ENCODE results near the gene KRT80.

The KRT80 gene

GRCh38 chr12:52227606-52228166 is 35.9 kb upstream of the KRT80 start:
- H3K4ac ChIP-seq (ENCODE audit: low read depth, low read length), result no peak overlapping the region
- no peak overlapping the region for H3K9ac ChIP-seq (ENCODE audit: low read length)
- H3K14ac ChIP-seq (ENCODE audit: low read length), result no peak overlapping the region
- H3K27me3 ChIP-seq (ENCODE audit: insufficient read depth, low read length), result no peaks in the 10 kb centered on the region
- no peak overlapping the region for H3K27ac ChIP-seq (ENCODE audit: low read depth, low read length)
- no peaks in the 10 kb centered on the region for H3K9me3 ChIP-seq (ENCODE audit: insufficient read depth, low read depth, low read length)
- H3K18ac ChIP-seq (ENCODE audit: low read length), result no peak overlapping the region
- H3K4me2 ChIP-seq (ENCODE audit: low read length), result no peak overlapping the region
- H3K4me1 ChIP-seq (ENCODE audit: control insufficient read depth in 1 of 2, insufficient read depth in 2 of 2, low read length in 2 of 2), result peaks cover 35 to 40% of the 10 kb centered on the region in 2 experiments
- DNase-seq, result no peak
- H2BK5ac ChIP-seq (ENCODE audit: low read depth, low read length, poor library complexity), result no peak overlapping the region
- WGBS (ENCODE audit: extremely low coverage, insufficient coverage, insufficient read length), result no CpG with 5 or more reads among the region's 5 CpGs
- no peak overlapping the region for H2BK12ac ChIP-seq (ENCODE audit: low read length)
- no peaks in the 10 kb centered on the region for H3K36me3 ChIP-seq (ENCODE audit: control insufficient read depth in 1 of 2, insufficient read depth in 2 of 2, low read length in 2 of 2)
- no peak overlapping the region for H2BK120ac ChIP-seq (ENCODE audit: insufficient read depth, low read length, poor library complexity)
- H3K79me2 ChIP-seq (ENCODE audit: control insufficient read depth, insufficient read depth, low read length, poor library complexity), result peaks cover 10% of the 10 kb centered on the region
- H3K23ac ChIP-seq (ENCODE audit: low read length), result no peak overlapping the region
- H4K8ac ChIP-seq (ENCODE audit: low read depth, low read length), result no peak overlapping the region
- no peak overlapping the region for H2AFZ ChIP-seq (ENCODE audit: insufficient read depth, low read length, poor library complexity)
- H4K91ac ChIP-seq (ENCODE audit: low read depth, low read length), result no peak overlapping the region
- no peak overlapping the region for H2AK5ac ChIP-seq (ENCODE audit: low read length)
- peaks cover 35% of the 10 kb centered on the region for H3K79me1 ChIP-seq (ENCODE audit: low read length)
- H4K12ac ChIP-seq (ENCODE audit: low read depth, low read length), result no peak overlapping the region
- no peak overlapping the region for H3K4me3 ChIP-seq (ENCODE audit: low read depth, low read length)

GRCh38 chr12:52226446-52226845 is 34.6 kb upstream of the KRT80 start:
- no peak overlapping the region for H3K4me3 ChIP-seq (ENCODE audit: low read depth, low read length)
- H3K27ac ChIP-seq (ENCODE audit: low read depth, low read length), result no peak overlapping the region
- H2BK120ac ChIP-seq (ENCODE audit: insufficient read depth, low read length, poor library complexity), result no peak overlapping the region
- H2AK5ac ChIP-seq (ENCODE audit: low read length), result no peak overlapping the region
- no peak overlapping the region for H3K18ac ChIP-seq (ENCODE audit: low read length)
- no peak overlapping the region for H3K4ac ChIP-seq (ENCODE audit: low read depth, low read length)
- no peaks in the 10 kb centered on the region for H3K36me3 ChIP-seq (ENCODE audit: control insufficient read depth in 1 of 2, insufficient read depth in 2 of 2, low read length in 2 of 2)
- no peak overlapping the region for H2AFZ ChIP-seq (ENCODE audit: insufficient read depth, low read length, poor library complexity)
- no peak overlapping the region for H3K4me2 ChIP-seq (ENCODE audit: low read length)
- no peak overlapping the region for H4K8ac ChIP-seq (ENCODE audit: low read depth, low read length)
- H4K12ac ChIP-seq (ENCODE audit: low read depth, low read length), result no peak overlapping the region
- no peak overlapping the region for H3K14ac ChIP-seq (ENCODE audit: low read length)
- no peak overlapping the region for H4K91ac ChIP-seq (ENCODE audit: low read depth, low read length)
- H2BK12ac ChIP-seq (ENCODE audit: low read length), result no peak overlapping the region
- no peaks in the 10 kb centered on the region for H3K27me3 ChIP-seq (ENCODE audit: insufficient read depth, low read length)
- no peaks in the 10 kb centered on the region for H3K9me3 ChIP-seq (ENCODE audit: insufficient read depth, low read depth, low read length)
- H3K79me1 ChIP-seq (ENCODE audit: low read length), result peaks cover 23% of the 10 kb centered on the region
- no peak overlapping the region for H2BK5ac ChIP-seq (ENCODE audit: low read depth, low read length, poor library complexity)
- no CpG with 5 or more reads among the region's 4 CpGs for WGBS (ENCODE audit: extremely low coverage, insufficient coverage, insufficient read length)
- no peak for DNase-seq
- peaks cover 5% of the 10 kb centered on the region for H3K79me2 ChIP-seq (ENCODE audit: control insufficient read depth, insufficient read depth, low read length, poor library complexity)
- H3K4me1 ChIP-seq (ENCODE audit: control insufficient read depth in 1 of 2, insufficient read depth in 2 of 2, low read length in 2 of 2), result peaks cover 28 to 32% of the 10 kb centered on the region in 2 experiments
- no peak overlapping the region for H3K23ac ChIP-seq (ENCODE audit: low read length)
- H3K9ac ChIP-seq (ENCODE audit: low read length), result no peak overlapping the region

GRCh38 chr12:52225752-52226151 is 33.9 kb upstream of the KRT80 start:
- H3K79me2 ChIP-seq (ENCODE audit: control insufficient read depth, insufficient read depth, low read length, poor library complexity), result peaks cover 2% of the 10 kb centered on the region
- no peak overlapping the region for H3K23ac ChIP-seq (ENCODE audit: low read length)
- no peak overlapping the region for H3K27ac ChIP-seq (ENCODE audit: low read depth, low read length)
- H2BK5ac ChIP-seq (ENCODE audit: low read depth, low read length, poor library complexity), result no peak overlapping the region
- H3K9me3 ChIP-seq (ENCODE audit: insufficient read depth, low read depth, low read length), result no peaks in the 10 kb centered on the region
- H3K79me1 ChIP-seq (ENCODE audit: low read length), result peaks cover 18% of the 10 kb centered on the region
- DNase-seq, result no peak
- no CpG with 5 or more reads among the region's 4 CpGs for WGBS (ENCODE audit: extremely low coverage, insufficient coverage, insufficient read length)
- H2AK5ac ChIP-seq (ENCODE audit: low read length), result no peak overlapping the region
- H4K91ac ChIP-seq (ENCODE audit: low read depth, low read length), result peak overlapping the region; percentile 45
- peak overlapping the region; percentile 29 for H4K8ac ChIP-seq (ENCODE audit: low read depth, low read length)
- H2AFZ ChIP-seq (ENCODE audit: insufficient read depth, low read length, poor library complexity), result no peak overlapping the region
- peaks cover 21 to 25% of the 10 kb centered on the region in 2 experiments for H3K4me1 ChIP-seq (ENCODE audit: control insufficient read depth in 1 of 2, insufficient read depth in 2 of 2, low read length in 2 of 2)
- no peak overlapping the region for H3K18ac ChIP-seq (ENCODE audit: low read length)
- H3K14ac ChIP-seq (ENCODE audit: low read length), result peak overlapping the region; percentile 75
- no peak overlapping the region for H4K12ac ChIP-seq (ENCODE audit: low read depth, low read length)
- H3K9ac ChIP-seq (ENCODE audit: low read length), result no peak overlapping the region
- no peaks in the 10 kb centered on the region for H3K36me3 ChIP-seq (ENCODE audit: control insufficient read depth in 1 of 2, insufficient read depth in 2 of 2, low read length in 2 of 2)
- H3K4me3 ChIP-seq (ENCODE audit: low read depth, low read length), result no peak overlapping the region
- H2BK12ac ChIP-seq (ENCODE audit: low read length), result peak overlapping the region; percentile 51
- peak overlapping the region; percentile 25 for H2BK120ac ChIP-seq (ENCODE audit: insufficient read depth, low read length, poor library complexity)
- H3K27me3 ChIP-seq (ENCODE audit: insufficient read depth, low read length), result no peaks in the 10 kb centered on the region
- H3K4me2 ChIP-seq (ENCODE audit: low read length), result no peak overlapping the region
- no peak overlapping the region for H3K4ac ChIP-seq (ENCODE audit: low read depth, low read length)

- Histone ChIP-seq H2AFZ (ENCODE audit: insufficient read depth, low read length, poor library complexity) (no peak overlapping the region), H3K4me1 (ENCODE audit: control insufficient read depth in 1 of 2, insufficient read depth in 2 of 2, low read length in 2 of 2) (peaks cover 11 to 16% of the 10 kb centered on the region in 2 experiments), H3K14ac (ENCODE audit: low read length) (no peak overlapping the region), H3K79me1 (ENCODE audit: low read length) (peaks cover 9% of the 10 kb centered on the region), H2BK12ac (ENCODE audit: low read length) (no peak overlapping the region), H3K4ac (ENCODE audit: low read depth, low read length) (no peak overlapping the region), H3K9ac (ENCODE audit: low read length) (no peak overlapping the region), H3K4me2 (ENCODE audit: low read length) (no peak overlapping the region), H3K79me2 (ENCODE audit: control insufficient read depth, insufficient read depth, low read length, poor library complexity) (peaks cover 2% of the 10 kb centered on the region), H2AK5ac (ENCODE audit: low read length) (no peak overlapping the region), H3K27ac (ENCODE audit: low read depth, low read length) (no peak overlapping the region), H2BK5ac (ENCODE audit: low read depth, low read length, poor library complexity) (no peak overlapping the region), H3K4me3 (ENCODE audit: low read depth, low read length) (no peak overlapping the region), H4K8ac (ENCODE audit: low read depth, low read length) (no peak overlapping the region), H3K27me3 (ENCODE audit: insufficient read depth, low read length) (no peaks in the 10 kb centered on the region), H4K91ac (ENCODE audit: low read depth, low read length) (no peak overlapping the region), H3K9me3 (ENCODE audit: insufficient read depth, low read depth, low read length) (no peaks in the 10 kb centered on the region), H3K36me3 (ENCODE audit: control insufficient read depth in 1 of 2, insufficient read depth in 2 of 2, low read length in 2 of 2) (no peaks in the 10 kb centered on the region), H4K12ac (ENCODE audit: low read depth, low read length) (no peak overlapping the region), H3K23ac (ENCODE audit: low read length) (no peak overlapping the region), H2BK120ac (ENCODE audit: insufficient read depth, low read length, poor library complexity) (no peak overlapping the region), H3K18ac (ENCODE audit: low read length) (no peak overlapping the region)
- no peak for DNase-seq
- WGBS (ENCODE audit: extremely low coverage, insufficient coverage, insufficient read length), result no CpG with 5 or more reads among the region's 3 CpGs
Observed at GRCh38 chr12:52224151-52224550, 32.3 kb upstream of the KRT80 start.

All from trophoblast cell (in vitro differentiated cells and primary cell).